Measurements from ENCODE around the gene FSCN2. TPM values are rescaled to one million over a fixed set of nuclear protein-coding genes. Genes with fewer than 3 reads are reported as not detected.

Gene FSCN2, protein sequence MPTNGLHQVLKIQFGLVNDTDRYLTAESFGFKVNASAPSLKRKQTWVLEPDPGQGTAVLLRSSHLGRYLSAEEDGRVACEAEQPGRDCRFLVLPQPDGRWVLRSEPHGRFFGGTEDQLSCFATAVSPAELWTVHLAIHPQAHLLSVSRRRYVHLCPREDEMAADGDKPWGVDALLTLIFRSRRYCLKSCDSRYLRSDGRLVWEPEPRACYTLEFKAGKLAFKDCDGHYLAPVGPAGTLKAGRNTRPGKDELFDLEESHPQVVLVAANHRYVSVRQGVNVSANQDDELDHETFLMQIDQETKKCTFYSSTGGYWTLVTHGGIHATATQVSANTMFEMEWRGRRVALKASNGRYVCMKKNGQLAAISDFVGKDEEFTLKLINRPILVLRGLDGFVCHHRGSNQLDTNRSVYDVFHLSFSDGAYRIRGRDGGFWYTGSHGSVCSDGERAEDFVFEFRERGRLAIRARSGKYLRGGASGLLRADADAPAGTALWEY
- 0.26 and 0.76 TPM in 2 replicates for total RNA-seq

DNA sequence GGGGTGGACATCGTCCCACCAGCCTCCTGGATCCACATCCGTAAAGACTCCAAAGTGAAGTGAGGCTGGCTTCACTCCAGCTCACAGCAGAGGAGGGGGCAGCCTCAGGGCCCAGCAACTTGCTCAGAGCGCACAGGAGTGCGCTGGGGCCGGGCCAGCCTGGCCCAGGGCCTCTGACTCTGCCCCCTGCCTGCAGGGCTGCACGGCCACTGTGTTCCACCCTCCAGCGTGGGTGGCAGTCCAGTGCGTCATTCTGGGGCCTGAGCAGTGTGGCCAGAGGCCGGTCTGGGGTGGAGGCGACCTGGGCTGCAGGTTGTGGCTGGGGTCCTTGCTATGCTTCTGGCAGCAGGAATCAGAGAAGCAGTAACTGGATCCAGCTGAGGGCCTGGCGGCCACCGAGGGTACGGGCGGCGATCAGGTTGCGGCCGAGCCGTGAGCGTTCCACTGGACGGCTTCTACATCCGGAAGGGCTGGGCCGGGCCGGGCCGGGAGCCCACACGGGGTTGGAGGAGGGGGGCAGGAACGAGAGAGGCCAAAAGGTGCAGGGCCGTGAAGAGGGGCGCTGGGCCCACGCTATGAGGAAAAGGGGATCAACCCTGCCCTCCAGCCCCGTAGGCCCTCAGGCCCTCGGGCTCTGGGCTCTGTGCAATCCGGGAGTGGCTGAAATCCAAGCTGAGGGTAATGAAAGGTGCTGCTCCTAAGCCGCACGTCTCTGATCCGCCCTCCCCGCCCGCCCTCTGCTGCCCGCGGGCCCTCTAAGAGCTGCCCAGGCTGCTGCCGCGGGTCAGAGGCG is at the start of gene FSCN2:
TSS of gene FSCN2 (plus strand) at position 787 of the 793 bp plus-strand sequence. CDS start 155 bp downstream, outside the sequence.
- no peak for DNase-seq (ENCODE audit: low read depth in 2 of 2)

DNA sequence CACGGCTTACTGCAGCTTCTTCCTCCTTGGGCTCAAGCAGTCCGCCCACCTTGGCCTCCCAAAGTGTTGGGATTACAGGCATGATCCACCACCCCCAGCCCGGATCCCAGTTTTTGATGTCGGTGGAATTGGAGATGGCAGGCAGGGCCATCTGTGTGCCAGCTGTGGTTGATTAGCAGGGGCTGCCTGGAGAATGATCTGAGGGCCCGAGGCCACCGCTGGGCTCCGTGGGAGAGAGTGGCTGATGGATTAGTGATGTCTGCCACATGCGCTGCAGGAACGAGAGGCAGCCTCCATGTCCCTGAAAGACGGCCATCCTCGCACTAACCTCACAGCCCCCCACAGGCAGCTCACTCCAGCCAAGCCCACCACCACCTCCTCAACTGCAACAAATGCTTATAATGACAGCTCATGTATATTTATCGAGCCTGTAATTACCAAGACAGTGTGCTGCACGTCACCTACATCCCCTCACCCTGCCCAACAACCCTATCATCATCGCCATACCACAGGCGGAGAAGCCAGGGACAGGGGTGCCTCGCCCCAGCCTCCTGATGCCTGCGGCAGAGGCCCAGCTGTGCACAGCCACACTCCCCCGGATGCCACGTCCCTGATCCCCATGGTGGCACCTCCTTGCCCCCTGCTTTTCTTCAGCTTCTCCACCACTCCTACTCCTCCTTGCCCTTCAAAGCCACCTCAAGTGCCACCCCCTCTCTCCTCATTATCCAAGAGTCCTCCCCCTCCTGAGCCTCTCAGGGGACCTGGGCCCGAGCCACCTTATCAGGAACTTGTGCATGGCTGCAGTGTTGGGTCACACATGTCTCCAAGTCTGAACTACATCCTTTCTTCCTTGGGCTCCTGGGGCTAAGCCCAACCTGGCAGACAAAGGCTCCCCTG is 48.8 kb upstream of the FSCN2 start:
- DNase-seq (ENCODE audit: low read depth in 2 of 2): no peak

DNA sequence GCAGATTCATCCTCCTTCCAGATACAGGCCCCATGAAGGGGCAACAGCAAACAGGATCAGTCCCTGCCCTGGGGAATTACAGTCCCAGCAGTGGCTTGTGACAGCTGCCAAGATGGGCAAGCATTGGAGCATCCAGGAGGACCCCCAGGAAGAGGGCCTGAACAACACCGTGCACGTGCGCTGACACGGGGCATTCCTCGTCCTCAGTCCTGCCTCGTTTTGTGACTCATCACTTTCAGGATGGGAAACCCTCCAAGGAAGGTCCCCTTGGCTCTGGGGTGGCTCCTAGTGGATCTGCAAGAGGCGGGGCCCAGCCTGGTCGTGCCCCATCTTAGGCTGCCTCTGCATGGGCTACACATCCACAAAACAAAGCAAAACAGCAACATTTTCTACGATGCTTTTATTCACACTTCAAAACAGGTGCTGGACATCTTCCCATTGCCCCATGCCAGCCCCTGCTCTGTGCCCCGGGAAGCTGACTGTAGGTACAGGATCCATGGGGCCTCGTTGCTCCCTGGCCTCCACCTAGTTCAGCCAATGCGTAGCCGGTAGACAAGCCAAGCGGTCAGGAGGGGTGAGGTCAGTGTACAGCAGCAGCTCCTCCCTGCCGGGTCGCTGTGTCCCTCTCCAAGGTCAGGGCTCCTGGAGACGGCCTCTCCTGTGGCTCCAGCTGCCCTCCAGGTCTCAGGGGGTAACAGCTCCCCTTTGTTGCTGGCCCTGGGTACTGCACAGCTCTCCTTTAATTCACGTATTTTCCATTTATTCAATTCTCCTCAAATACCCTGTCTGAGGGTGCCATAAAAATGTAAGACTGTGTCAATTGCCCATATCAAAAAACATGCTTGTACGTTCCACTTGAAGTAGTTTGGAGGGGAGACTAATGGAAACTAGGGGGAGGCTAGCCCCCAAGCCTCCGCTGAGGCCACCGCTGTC is 47.8 kb upstream of the FSCN2 start:
- DNase-seq (ENCODE audit: low read depth in 2 of 2): no peak

GRCh38 chr17:81481073-81481799 is 46.9 kb upstream of the FSCN2 start:
- DNase-seq (ENCODE audit: low read depth in 2 of 2): peak in 1 of 2 donors; percentile 85

DNA sequence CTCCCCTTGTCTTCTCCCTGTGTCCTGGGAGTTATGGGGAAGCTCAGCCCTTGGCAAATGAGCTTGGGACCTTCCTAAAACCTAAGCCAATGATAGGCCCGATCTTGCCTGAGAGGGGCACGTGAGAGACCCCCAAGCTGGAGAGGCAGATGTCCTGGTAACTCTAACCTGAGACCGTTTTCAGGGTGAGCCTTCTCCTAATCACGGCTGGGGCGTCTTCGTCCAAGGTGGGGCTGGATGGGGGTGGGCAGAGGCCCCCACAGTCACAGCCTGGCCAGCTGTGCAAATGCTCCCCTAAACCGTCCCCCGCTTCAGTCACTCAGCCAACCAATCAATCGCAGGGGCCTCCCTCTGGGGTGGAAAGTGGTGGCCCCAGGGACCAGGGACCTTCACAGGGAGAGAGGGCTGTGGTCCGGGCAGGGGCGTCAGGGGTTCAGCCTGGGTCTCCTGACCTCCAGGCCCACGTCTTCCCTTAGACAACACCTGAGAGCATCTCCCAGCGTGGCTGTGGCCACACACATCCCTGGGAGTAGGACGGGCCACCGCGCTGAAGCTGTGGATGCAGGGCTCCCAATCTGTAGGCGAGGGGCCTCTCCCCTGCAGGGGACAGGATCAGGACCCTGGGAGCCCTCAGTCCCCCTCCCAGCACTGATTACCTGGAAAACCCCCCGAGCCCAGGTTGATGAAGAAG is 46.2 kb upstream of the FSCN2 start:
- no peak for DNase-seq (ENCODE audit: low read depth in 2 of 2)

GRCh38 chr17:81482673-81483072 is 45.5 kb upstream of the FSCN2 start:
- no peak for DNase-seq (ENCODE audit: low read depth in 2 of 2)

DNA sequence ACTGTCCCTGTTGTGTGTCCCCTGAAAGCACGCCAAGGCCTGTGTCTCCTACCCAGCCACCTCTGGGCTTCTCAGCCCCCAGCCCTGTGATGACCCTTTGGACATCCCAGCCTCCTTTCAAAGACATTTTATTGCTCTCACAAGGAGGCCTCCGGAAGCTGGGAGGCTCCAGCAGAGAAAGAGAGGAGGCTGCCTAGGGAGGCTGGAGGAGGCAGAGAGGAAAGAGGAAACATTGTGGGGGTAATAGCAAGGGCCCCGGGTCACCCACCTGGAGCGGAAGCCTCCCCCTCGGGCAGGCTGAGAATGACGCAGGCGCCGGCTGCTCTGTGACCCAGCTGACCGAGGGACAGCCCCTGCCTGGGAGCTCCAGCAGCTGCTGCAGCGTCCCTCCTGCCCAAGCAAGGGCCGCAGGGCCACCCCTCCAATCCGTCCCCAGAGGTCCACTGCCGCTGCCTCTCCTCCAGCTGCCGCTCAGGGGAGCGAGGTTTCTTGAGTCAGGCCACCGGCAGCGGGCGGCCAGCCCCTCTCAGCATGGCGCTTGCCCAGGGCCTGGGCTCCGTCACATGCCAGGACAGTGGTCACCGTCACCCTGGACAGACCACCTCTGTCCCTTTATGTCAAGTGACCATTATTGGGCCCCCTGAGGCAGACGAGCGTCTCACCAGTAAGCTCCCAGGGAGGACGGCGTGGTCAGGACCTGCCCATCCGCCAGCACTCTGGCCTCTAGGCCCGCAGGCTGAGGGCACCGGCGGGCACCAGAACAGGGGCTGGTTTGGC is 44.9 kb upstream of the FSCN2 start:
- DNase-seq (ENCODE audit: low read depth in 2 of 2): peak; percentile 82 to 94

DNA sequence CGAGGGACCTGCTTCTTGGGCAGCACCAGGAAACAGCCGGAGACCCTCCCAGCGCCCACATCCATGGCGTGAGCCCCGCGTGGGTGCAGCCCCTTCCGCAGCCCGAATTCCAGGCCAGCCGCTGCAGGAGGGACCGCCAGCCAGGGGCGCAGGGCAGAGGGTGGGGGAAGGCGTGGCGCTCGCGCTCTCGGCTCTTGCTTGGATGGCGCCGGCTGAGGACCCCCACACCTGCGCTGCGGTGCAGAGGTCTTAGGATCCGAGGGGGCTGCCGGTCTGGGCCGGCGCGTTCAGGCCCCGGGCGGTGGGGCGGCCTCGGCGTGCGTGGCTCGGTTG is 44.3 kb upstream of the FSCN2 start:
- no peak for DNase-seq (ENCODE audit: low read depth in 2 of 2)

- DNase-seq (ENCODE audit: low read depth in 2 of 2): peak; percentile 61 to 82
These were observed 43.8 kb upstream of the FSCN2 start for GRCh38 chr17:81484195-81484979.

DNA sequence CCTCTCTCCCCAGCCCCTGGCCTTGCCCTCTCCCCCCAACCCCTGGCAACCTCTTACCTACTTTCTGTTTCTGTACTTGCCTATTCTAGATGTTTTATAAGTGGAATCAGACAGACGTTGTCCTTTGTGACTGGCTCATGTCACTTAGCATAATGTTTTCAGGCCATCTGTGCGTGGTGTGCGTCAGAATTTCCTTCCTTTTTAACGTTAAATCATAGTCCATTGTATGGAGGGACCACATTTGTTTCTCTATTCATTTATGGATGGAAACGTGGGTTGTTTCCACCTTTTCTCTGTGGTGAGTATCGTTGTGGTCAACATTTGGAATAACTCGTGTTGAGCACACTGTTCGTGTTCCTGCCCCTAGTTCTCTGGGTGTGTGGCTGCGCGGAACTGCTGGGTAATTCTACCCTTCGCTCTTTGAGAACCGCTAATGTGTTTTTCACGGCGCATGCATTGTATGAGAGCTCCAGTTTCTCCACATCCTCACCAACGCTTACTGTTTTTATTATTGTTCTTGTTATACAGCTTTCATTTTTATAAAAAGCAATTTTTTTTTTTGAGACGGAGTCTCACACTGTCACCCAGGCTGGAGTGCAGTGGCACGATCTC is 41.9 kb upstream of the FSCN2 start:
- DNase-seq (ENCODE audit: low read depth in 2 of 2): peak; percentile 95 to 97

DNA sequence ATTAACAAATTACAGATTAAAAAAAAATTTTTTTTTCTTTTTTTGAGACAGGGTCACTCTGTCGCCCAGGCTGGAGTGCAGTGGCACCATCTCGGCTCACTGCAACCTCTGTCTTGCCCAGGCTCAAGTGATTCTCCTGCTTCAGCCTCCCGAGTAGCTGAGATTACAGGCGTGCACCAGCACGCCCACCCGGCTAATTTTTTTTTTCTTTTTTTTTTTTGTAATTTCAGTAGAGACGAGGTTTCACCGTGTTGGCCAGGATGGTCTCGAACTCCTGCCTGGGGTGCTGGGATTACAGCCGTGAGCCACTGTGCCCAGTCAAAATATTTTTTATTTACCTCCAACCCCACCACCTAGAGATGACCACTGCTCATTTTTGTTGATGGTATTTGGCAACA is 41.1 kb upstream of the FSCN2 start:
- no peak for DNase-seq (ENCODE audit: low read depth in 2 of 2)

DNA sequence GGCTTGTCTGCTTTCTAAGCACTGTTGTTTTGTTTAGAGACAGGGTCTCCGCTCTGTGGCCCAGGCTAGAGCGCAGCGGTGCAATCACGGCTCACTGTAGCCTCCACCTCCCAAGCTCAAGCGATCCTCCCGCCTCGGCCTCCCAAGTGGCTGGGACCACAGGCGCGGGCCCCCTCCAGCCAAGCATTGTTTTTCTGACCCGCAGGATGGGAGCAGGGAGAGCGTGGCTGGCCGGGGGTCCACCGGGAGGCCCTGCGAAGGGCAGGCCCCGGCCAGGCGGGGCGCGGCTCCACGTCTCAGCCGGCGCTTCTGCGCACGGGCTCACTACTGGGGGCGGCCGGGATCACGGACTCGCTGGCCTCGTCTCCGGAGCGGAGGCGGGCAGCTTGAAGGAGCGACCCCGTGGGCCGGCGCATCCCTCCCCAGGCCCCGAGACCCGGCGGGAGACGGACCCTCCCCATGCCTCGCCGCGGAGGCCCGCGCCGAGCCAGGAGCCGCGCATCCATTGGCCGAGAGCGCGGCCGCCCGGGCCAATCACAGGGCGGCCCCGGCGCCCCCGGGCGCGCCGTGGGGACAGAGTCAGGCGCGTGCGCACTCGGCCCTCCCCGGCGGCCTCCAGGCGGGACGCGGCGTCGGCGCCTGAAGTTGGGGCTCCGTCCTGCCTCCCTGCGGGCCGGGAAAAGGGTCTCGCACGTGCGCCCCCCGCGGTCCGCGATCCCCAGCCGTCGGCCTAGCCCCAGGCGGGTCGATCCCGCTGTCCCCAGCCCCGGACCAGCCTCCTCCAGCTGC is 40.5 kb upstream of the FSCN2 start:
- peak in 1 of 2 donors; percentile 79 for DNase-seq (ENCODE audit: low read depth in 2 of 2)

DNA sequence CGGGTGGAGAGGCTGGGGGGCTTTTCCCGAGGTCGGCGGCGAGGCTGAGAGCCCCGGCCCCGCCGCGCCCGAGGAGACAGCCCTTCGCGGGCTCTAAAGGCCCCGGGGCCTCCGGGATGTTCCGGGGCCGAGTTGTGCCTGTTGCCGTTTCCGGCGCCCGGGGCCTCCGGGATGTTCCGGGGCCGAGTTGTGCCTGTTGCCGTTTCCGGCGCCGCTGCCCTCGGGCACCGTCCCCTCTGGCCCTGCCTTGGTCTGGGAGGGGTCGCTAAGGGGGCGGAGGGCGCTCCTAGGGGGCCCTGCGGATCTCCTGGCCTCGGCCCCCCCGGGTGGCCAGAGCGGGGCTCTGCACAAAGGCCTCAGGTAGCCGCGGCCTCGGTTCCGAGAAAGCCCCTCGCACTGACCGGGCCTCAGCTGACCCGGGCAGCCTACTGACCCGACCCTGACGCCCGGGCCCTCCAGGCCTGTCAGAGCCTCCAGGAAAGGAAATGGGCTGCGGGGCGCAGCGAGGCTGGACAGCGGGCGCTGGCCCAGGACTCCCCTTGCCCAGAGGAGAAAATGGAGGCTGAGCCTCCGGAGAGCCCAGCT is 39.8 kb upstream of the FSCN2 start:
- DNase-seq (ENCODE audit: low read depth in 2 of 2): no peak

DNA sequence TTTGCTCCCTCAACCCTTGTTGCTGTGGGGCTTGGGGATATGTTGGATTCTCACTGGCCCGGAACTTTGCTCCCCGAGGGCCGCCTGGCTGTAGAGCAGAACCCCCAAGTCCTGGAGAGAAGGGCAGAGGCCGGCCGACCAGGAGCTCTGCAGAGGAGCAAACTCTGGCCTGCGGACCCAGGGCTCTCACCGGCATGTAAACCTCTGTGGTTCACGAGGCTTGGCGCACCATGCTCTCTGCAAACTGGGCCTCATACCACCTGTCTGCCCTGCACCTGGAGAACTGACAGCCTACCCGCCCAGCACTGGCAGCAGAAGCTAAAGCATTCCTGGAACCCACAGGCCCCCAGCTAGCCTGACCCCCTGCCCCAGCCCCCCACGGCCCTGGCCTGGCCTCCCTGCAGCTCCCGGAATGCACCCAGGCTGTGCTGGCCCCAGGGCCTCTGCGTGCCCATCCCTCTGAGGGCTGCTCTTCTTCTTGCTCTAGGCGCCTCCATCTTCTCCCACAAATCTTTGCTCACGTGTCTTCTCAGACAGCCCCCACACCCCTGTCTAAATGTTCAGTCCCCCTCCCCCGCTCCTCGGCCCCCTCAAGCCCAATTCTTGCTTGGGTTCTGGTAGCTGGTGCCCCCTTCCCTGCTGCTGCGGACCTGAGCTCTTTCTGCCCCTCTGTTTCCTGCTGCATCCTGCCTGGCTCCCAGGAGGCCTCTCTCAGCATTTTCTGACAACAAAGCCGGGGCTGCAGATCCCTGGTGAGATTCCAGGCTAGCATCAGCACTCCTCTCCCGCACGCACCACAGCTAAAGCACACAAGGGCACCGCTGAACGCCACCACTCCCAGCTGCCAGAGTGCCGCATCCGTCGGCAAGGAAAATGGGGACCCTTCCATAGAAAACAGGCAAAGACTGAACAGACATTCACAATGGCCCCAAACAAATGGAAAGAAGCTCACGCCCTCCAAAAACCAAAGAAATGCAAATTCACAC is 38.9 kb upstream of the FSCN2 start:
- DNase-seq (ENCODE audit: low read depth in 2 of 2): no peak
